Transverse colon (tissue), 4 donors: ENCODE measurements around the gene DBNL. TPM values are rescaled to one million over a fixed set of nuclear protein-coding genes. Genes with fewer than 3 reads are reported as not detected.

Source experiments
- DNase-seq: peaks from one replicate; pipeline ENCODE4 v3.0.0-alpha.2; 2019
- H3K27ac ChIP-seq, 4 donors: fragments of 200-600 bp; sonication (generic); 2 replicates each; pipeline ENCODE4 v1.5.1; 2016 to 2018; ENCODE audit warnings: inconsistent platforms in 4 of 4
- H3K27me3 ChIP-seq: fragments of 200-600 bp; sonication (generic); 2 replicates; pipeline ENCODE4 v1.5.1; 2017; ENCODE audit warnings: inconsistent platforms
- H3K36me3 ChIP-seq, 4 donors: fragments of 200-600 bp; sonication (generic); 2 replicates each; pipeline ENCODE4 v1.5.1; 2017 to 2019; ENCODE audit warnings: inconsistent platforms in 4 of 4
- H3K4me1 ChIP-seq, 4 donors: fragments of 200-600 bp; sonication (generic); 2 replicates each; pipeline ENCODE4 v1.5.1; 2017 to 2020; ENCODE audit warnings: inconsistent platforms in 4 of 4
- H3K4me3 ChIP-seq, 4 donors: fragments of 200-600 bp; sonication (generic); 1 replicate in 1 of 4; 2 replicates in 3 of 4; pipeline versions ENCODE4 v1.5.1 to v1.6.1; 2017 to 2019; ENCODE audit warnings: inconsistent platforms in 4 of 4
- H3K9me3 ChIP-seq, 2 donors: fragments of 200-600 bp; sonication (generic); 2 replicates each; pipeline ENCODE4 v1.5.1; 2017 to 2019; ENCODE audit warnings: inconsistent platforms in 2 of 2
- CTCF ChIP-seq, 5 experiments: fragments of 200-600 bp in 3 of 5; fragments of 450-650 bp in 2 of 5; sonication (generic) in 3 of 5; IDR thresholded peaks; 1 replicate in 2 of 5; 2 replicates in 3 of 5; pipeline ENCODE4 v1.5.1; 2016 to 2017; ENCODE audit warnings: antibody characterized with exemption in 5 of 5, inconsistent platforms in 3 of 5, mild to moderate bottlenecking in 2 of 5, moderate library complexity in 1 of 5
- EP300 ChIP-seq: sonication (generic); formaldehyde crosslinking; IDR thresholded peaks from one replicate; pipeline ENCODE4 v1.6.1; 2017; ENCODE audit warnings: antibody characterized with exemption, low read depth
- POLR2A ChIP-seq: fragments of 450-650 bp; IDR thresholded peaks from one replicate; pipeline ENCODE4 v1.6.1; 2016; ENCODE audit warnings: antibody characterized with exemption, mild to moderate bottlenecking, moderate library complexity
- POLR2AphosphoS5 ChIP-seq, 3 donors: sonication (generic); formaldehyde crosslinking; IDR thresholded peaks; one replicate each; pipeline ENCODE4 v1.6.1; 2016; ENCODE audit warnings: antibody characterized with exemption in 3 of 3
- WGBS, 2 donors: methylation state at CpG; one replicate each; pipeline ENCODE4 v1.1.5; 2018; ENCODE audit warnings: low coverage in 1 of 2; 5-methylcytosine and 5-hydroxymethylcytosine counted together
- in situ Hi-C, 4 donors: fragments of 200-750 bp; cut with MboI; loops; one replicate each; pipeline versions ENCODE4 v1.15.0 to v1.15.1; 2017; ENCODE audit warnings: low sequenced_read_pairs in 3 of 4, low pct_ligation_motif_present in 1 of 4, low pct_unique_long_range_greater_than_20kb in 1 of 4
- intact Hi-C: fragments of 100-400 bp; cut with DNase I; formaldehyde crosslinking; loops from one replicate; pipeline ENCODE4 v1.15.1; 2023; ENCODE audit warnings: low total_unique reads
- total RNA-seq, 4 donors: library from RNA; depleted of rRNA; stranded (reverse); fragments of >200 nt; gene quantifications; one replicate each; pipeline ENCODE4 v1.1.0, GENCODE V29; 2016

DBNL gene
- total RNA-seq, 4 donors from 2014 or later, result 97.5 to 184 (median 137) TPM

DNA sequence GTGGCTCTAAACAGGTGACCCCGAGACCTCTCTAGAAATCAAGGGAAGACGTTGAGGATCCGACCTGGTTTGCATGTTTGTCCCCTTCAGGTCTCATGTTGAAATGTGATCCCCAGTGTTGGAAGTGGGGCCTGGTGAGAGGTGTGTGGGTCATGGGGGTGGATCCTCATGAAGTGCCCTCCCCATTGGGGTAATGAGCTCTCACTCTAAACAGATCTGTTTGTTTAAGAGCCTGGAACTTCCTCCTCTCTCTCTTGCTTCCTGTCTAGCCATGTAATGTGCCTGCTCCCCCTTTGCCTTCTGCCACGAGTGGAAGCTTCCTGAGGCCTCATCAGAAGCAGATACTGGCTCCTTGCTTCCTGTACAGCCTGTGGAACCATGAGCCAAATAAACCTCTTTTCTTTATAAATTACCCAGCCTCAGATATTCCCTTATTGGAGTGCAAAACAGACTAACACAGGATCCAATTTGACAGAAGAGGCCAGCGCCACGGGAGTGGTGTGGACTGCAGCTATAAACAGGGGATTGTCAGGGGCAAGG is 48.7 kb downstream of the DBNL start:
- H3K27ac ChIP-seq, result no peak overlapping the region
- H3K4me1 ChIP-seq, result peaks cover 0 to 12% (median 0%) of the 10 kb centered on the region in 4 donors
- intact Hi-C loops, result no loop called here
- 67 to 86% methylated on average over 1 to 6 of the region's 6 CpGs for WGBS, 2 donors
- TF ChIP-seq POLR2AphosphoS5 (IDR thresholded peaks at IDR 0.05) (no peak), EP300 (no peak), POLR2A (no peak), CTCF (IDR thresholded peaks at IDR 0.05) (no peak)
- no peaks in the 10 kb centered on the region for H3K9me3 ChIP-seq
- H3K27me3 ChIP-seq, result no peaks in the 10 kb centered on the region
- no peaks in the 10 kb centered on the region for H3K36me3 ChIP-seq
- in situ Hi-C loops, result no loop called here
- H3K4me3 ChIP-seq, result no peak overlapping the region
- DNase-seq, result no peak

DNA sequence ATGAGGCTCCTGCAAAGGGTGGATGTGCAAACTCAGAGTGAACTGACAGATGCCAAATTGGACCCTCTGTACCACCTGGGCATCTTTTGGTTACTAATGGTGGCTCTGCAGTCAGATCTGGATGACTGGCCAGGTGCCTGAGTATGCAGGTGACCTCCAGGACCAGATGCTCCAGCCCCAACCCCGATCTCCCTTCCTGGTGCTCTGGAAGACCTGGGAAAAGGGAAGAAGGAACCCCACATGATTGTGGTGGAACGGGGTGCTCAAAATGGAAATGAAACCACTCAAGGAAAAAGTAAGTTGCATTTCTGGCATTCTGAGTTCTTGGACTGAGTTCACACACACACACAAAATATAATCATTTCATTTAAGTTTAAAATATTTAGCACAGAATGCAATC is 49.9 kb downstream of the DBNL start:
- no peak for DNase-seq
- Histone ChIP-seq H3K9me3 (no peaks in the 10 kb centered on the region), H3K4me3 (no peak overlapping the region), H3K27ac (no peak overlapping the region), H3K27me3 (no peaks in the 10 kb centered on the region), H3K4me1 (peaks cover 0 to 8% (median 0%) of the 10 kb centered on the region in 4 donors), H3K36me3 (no peaks in the 10 kb centered on the region)
- in situ Hi-C loops, result no loop called here
- TF ChIP-seq CTCF (IDR thresholded peaks at IDR 0.05), result no peak
- no peak for TF ChIP-seq EP300
- TF ChIP-seq POLR2A, result no peak
- no peak for TF ChIP-seq POLR2AphosphoS5 (IDR thresholded peaks at IDR 0.05)
- intact Hi-C loops, result no loop called here
- 51 to 60% methylated on average over 2 of the region's 2 CpGs for WGBS, 2 donors

GRCh38 chr7:44094883-44095592 is 50.5 kb downstream of the DBNL start:
- H3K27ac ChIP-seq, result no peak overlapping the region
- peaks cover 0 to 8% (median 0%) of the 10 kb centered on the region in 4 donors for H3K4me1 ChIP-seq
- 60 to 69% methylated on average over 1 to 2 of the region's 2 CpGs for WGBS, 2 donors
- H3K27me3 ChIP-seq, result no peaks in the 10 kb centered on the region
- H3K4me3 ChIP-seq, result no peak overlapping the region
- no peaks in the 10 kb centered on the region for H3K36me3 ChIP-seq
- no peaks in the 10 kb centered on the region for H3K9me3 ChIP-seq
- no peak for TF ChIP-seq CTCF (IDR thresholded peaks at IDR 0.05)
- no peak for TF ChIP-seq POLR2AphosphoS5 (IDR thresholded peaks at IDR 0.05)
- TF ChIP-seq POLR2A, result no peak
- no peak for TF ChIP-seq EP300
- in situ Hi-C loops, result no loop called here
- intact Hi-C loops, result no loop called here
- DNase-seq, result no peak

GRCh38 chr7:44095781-44096180 is 51.3 kb downstream of the DBNL start:
- intact Hi-C loops (no loop called here), in situ Hi-C loops (no loop called here)
- no peak overlapping the region for H3K27ac ChIP-seq
- no peak for TF ChIP-seq CTCF (IDR thresholded peaks at IDR 0.05)
- no peak for TF ChIP-seq POLR2A
- no peak for TF ChIP-seq POLR2AphosphoS5 (IDR thresholded peaks at IDR 0.05)
- TF ChIP-seq EP300, result no peak
- no peaks in the 10 kb centered on the region for H3K9me3 ChIP-seq
- peaks cover 0 to 8% (median 0%) of the 10 kb centered on the region in 4 donors for H3K4me1 ChIP-seq
- H3K4me3 ChIP-seq, result no peak overlapping the region
- no peaks in the 10 kb centered on the region for H3K27me3 ChIP-seq
- no peak for DNase-seq
- no peaks in the 10 kb centered on the region for H3K36me3 ChIP-seq
- WGBS, 2 donors, result 93% methylated on average over 3 of the region's 3 CpGs; no CpG with 5 or more reads in 1 of the 2 donors
